Superior temporal gyrus (tissue), 1 donor: Measurements from ENCODE around the gene MRPL18.

Experiments
- DNase-seq: peaks from one replicate; pipeline ENCODE4 v3.0.0-alpha.2; 2016; ENCODE audit errors: extremely low spot score

MRPL18 gene

GRCh38 chr6:159842035-159842434 is 51.8 kb downstream of the MRPL18 start:
- DNase-seq, result no peak

GRCh38 chr6:159844737-159845645 is 54.7 kb downstream of the MRPL18 start:
- no peak for DNase-seq
